KG1 (cell line): ENCODE data around the gene HNRNPD.
"Not testable (repeated sequence)": the region's sequence is repeated elsewhere in the genome, so short reads cannot be mapped to it uniquely, and the experiment has no call there.

Experiments
- DNase-seq: peaks from one replicate; lab custom pipeline; 2025; lab: John Stamatoyannopoulos, UW

The HNRNPD gene

GRCh38 chr4:82373816-82374625, at the start of gene HNRNPD:
Gene HNRNPD (minus strand): TSS chr4:82373991. CDS start chr4:82373678, 313 bp downstream.
- peak; percentile 96 for DNase-seq

- DNase-seq = no peak
Observed at GRCh38 chr4:82422616-82423015, 48.8 kb upstream of the HNRNPD start.

- DNase-seq = no peak
Observed at GRCh38 chr4:82421796-82422560, 48.2 kb upstream of the HNRNPD start.

GRCh38 chr4:82419451-82419850, 45.7 kb upstream of the HNRNPD start:
- no peak for DNase-seq

GRCh38 chr4:82415922-82416365, 42.2 kb upstream of the HNRNPD start:
- DNase-seq = no peak

GRCh38 chr4:82415061-82415460, 41.3 kb upstream of the HNRNPD start:
- not testable (repeated sequence) for DNase-seq

GRCh38 chr4:82403725-82404124, 29.9 kb upstream of the HNRNPD start:
- DNase-seq = no peak

GRCh38 chr4:82402196-82402775, 28.5 kb upstream of the HNRNPD start:
- no peak for DNase-seq

GRCh38 chr4:82401600-82401999, 27.8 kb upstream of the HNRNPD start:
- DNase-seq = no peak

GRCh38 chr4:82398263-82398662, 24.5 kb upstream of the HNRNPD start:
- no peak for DNase-seq

GRCh38 chr4:82397527-82397926, 23.7 kb upstream of the HNRNPD start:
- DNase-seq = no peak

GRCh38 chr4:82394896-82395295, 21.1 kb upstream of the HNRNPD start:
- DNase-seq = no peak

GRCh38 chr4:82390061-82390460, 16.3 kb upstream of the HNRNPD start:
- not testable (repeated sequence) for DNase-seq

GRCh38 chr4:82388405-82388804, 14.6 kb upstream of the HNRNPD start:
- no peak for DNase-seq

- not testable (repeated sequence) for DNase-seq
Observed at GRCh38 chr4:82386312-82386711, 12.5 kb upstream of the HNRNPD start.

GRCh38 chr4:82382751-82383150, 9.0 kb upstream of the HNRNPD start:
- DNase-seq = no peak

- no peak for DNase-seq
Observed at GRCh38 chr4:82381661-82382296, 8.0 kb upstream of the HNRNPD start.

- DNase-seq = no peak
Observed at GRCh38 chr4:82381235-82381634, 7.4 kb upstream of the HNRNPD start.

- no peak for DNase-seq
Observed at GRCh38 chr4:82380831-82381230, 7.0 kb upstream of the HNRNPD start.

GRCh38 chr4:82380344-82380743, 6.6 kb upstream of the HNRNPD start:
- no peak for DNase-seq

- no peak for DNase-seq
Observed at GRCh38 chr4:82376109-82376508, 2.3 kb upstream of the HNRNPD start.

- DNase-seq = no peak
Observed at GRCh38 chr4:82373486-82373815, 340 bp downstream of the HNRNPD start.
